GM19372 (cell line): Measurements from ENCODE around the gene CHCHD3.

Experiments
- ATAC-seq: cut with Tn5 transposase; IDR thresholded peaks from one replicate; pipeline ENCODE4 v1.9.1; 2021; ENCODE audit warnings: mild to moderate bottlenecking, low read depth, moderate library complexity; ENCODE audit not compliant: unreplicated experiment

Gene CHCHD3

DNA sequence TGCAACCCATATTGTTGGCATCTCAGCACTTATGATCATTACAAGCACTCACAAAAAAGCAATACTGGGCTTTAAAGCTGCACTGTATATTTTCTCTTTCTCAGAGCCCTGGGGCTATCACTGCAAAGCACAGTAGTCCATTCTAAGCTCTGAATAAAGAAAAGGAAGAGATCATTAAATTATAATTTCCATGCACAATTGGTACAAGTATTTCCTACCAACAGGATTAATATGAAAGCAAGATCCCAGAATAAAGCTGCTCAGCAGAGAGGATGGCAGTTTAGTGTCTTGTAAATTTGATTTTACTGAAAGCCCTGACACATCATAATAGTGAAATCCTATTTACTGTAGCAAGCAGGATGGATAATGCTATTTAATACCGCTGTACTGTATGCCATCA, 205.3 kb downstream of the CHCHD3 start:
- ATAC-seq: no peak

- ATAC-seq: no peak
Measured at GRCh38 chr7:132872034-132872433, 209.9 kb downstream of the CHCHD3 start.

- no peak for ATAC-seq
Measured at GRCh38 chr7:132871419-132871818, 210.5 kb downstream of the CHCHD3 start.

- ATAC-seq: no peak
Measured at GRCh38 chr7:132869166-132869861, 212.6 kb downstream of the CHCHD3 start.

DNA sequence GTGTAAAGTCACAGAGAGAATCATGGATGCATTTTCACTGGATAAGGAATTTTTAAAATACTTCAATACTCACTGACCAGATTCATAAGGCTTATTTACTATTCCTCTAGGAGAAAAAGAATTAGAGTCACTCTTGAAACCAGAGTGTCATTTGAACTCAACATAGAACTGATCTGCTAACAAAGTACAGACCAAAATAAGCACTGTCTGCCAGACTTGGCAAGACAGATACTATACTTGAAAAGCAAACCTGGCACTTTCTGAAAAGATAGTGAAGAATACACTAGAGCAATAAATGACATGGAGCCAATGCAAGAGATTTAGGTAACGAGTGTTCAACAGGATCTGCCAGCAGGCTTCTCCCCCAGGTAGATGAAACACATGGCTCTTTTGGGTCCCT, 215.3 kb downstream of the CHCHD3 start:
- no peak for ATAC-seq

GRCh38 chr7:132866144-132866531, 215.8 kb downstream of the CHCHD3 start:
- no peak for ATAC-seq

DNA sequence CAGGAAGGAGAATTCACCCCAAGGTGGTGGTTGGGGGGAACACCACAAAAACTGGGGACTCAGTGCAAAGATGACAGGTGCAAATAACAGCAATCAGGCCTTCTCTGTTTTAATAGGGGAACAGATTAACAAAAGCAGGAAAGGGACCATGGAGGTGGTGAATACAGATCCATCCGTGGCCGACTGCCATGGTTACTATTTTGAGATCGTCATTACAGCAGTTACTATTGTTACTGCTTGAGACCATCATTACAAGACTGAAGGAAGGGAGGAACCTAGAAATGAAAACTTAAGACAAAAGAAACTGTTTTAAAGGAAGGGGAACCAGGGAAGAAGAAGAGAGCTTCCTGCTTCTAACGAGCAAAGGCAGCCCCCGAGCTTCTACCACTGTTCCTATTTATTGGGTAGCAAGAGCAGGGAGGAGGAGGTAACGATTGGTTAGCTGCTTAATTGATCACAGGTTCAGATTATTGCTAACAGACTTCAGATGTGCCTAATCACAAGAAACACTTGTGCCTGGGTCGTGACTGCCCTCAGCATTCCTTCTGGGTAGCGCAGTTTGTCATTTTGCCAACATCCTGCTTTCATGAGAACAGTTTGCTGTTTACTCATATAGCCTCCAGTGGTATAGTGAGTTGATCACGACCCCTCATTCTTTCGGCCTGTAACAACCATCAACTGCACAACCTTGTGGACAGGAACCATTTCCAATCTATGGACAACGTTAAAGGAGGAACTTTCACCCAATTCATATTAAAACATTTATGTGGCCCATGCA, 216.3 kb downstream of the CHCHD3 start:
- no peak for ATAC-seq

DNA sequence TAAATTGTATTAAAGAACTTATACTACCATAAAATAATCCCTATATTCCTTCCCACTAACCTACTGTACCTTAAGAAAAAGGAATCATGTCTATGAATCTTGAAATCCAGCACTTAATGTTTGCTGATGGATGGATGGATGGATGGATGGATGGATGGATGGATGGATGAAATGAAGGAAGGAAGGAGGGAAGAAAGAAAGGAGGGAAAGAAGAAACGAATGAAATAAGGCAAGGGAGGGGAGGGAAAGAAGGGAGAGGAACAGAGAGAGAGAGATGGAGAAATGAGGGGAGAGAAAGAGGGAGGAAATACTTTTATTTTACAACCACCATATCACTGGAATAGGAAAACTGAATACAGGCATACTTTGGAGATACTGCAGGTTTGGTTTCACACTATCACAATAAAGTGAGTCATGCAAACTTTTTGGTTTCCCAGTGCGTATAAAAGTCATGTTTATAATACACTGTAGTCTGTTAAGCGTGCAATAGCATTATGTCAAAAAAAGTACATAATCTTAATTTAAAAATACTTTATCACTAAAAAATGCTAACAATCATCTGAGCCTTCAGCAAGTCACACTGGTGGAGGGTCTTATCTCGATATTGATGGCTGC, 219.8 kb downstream of the CHCHD3 start:
- no peak for ATAC-seq

DNA sequence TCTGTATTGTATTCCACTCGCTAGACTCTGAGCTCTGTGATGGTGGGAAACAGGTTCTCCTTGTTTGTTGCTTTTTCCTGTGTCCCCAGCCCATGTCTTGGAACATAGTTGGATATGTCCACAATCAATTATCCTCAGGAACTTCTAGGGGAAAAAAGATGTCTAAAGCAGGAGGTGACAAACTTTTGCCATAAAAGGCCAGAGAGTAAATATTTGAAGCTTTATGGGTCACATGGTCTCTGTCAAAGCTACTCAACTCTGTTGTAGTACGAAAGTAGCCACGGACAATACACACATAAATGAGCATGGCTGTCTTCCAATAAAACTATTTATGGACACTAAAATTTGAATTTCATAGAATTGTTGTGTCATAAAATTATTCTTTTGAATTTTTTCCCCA, 220.5 kb downstream of the CHCHD3 start:
- ATAC-seq: no peak

DNA sequence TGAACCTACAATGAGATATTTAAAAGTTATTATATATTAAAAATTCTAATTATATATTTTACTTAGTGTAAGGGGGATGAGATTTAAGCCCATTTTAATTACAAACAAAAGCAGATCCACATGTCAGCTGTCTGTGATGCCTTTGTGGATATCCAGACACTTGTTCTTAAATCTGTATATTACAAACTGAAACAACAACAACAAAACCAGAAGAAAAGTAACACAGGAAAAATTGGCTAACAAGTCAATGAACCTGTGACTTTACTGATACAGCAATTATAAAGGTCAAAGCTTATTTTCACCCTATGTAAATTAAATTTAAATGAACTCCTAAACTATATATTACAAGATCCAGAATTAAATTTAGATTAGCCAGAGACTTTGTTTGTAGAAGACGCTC, 222.7 kb downstream of the CHCHD3 start:
- no peak for ATAC-seq

GRCh38 chr7:132858760-132859159, 223.1 kb downstream of the CHCHD3 start:
- no peak for ATAC-seq

GRCh38 chr7:132858251-132858650, 223.6 kb downstream of the CHCHD3 start:
- ATAC-seq: no peak

- ATAC-seq: no peak
Measured at GRCh38 chr7:132857703-132858102, 224.2 kb downstream of the CHCHD3 start.

- no peak for ATAC-seq
Measured at GRCh38 chr7:132857031-132857430, 224.9 kb downstream of the CHCHD3 start.

- ATAC-seq: no peak
Measured at GRCh38 chr7:132856416-132856815, 225.5 kb downstream of the CHCHD3 start.

DNA sequence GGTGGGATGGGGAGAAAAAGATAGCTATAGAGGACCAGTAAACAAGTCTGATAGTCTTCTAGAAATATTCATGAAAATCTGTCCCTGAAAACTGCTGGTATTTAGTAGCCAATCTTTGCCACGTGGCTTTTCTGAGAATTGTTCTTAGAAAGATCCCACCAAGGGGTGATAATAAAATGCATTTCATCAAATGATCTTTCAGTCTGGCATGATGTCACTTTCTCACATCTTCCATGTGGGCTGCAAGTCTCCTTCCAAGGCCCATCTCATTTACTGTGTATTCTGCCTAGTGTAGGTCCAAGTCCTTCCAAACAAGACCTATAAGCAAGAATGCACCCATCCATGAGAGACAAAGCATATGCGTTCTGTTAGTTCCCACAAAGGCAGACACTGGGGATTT, 226.0 kb downstream of the CHCHD3 start:
- no peak for ATAC-seq

DNA sequence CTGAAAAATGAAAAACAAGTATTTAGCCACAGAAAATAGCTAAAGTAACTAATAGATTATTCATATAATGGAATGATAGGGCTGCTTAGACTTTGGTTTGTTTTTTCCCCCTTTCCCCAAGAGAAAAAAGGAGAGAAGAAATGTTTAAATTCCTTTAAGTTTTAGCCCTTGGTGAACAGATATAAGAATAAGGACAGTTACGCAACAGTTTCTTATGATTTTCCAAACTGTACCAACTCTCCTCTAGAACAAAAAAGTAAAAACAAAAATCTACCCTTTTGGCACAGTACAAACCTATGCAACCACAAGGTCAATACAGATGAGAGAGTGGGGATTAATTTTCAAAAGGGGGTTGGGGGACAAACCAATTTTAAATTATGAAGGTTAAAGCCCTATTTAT, 227.7 kb downstream of the CHCHD3 start:
- no peak for ATAC-seq

GRCh38 chr7:132847376-132847775, 234.5 kb downstream of the CHCHD3 start:
- no peak for ATAC-seq

DNA sequence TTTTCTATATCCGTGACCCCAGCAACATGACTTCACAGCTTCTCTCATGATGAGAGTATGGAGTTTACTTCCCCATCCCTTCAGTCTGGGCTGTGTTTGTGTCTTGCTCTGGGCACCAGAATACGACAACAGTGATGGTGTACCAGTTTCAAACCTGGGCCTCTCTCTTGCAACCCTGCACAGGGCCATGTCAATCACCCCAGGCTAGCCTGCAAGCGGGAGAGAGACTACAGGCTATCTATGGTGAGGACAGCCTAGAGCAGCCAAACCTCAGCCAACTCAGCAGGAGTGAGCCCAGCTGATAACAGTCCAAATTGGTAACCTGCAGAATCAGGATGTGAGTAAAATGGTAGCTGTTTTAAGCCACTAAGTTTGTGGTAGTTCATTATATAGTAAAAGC, 235.8 kb downstream of the CHCHD3 start:
- no peak for ATAC-seq

- ATAC-seq: no peak
Measured at GRCh38 chr7:132842478-132842877, 239.4 kb downstream of the CHCHD3 start.

DNA sequence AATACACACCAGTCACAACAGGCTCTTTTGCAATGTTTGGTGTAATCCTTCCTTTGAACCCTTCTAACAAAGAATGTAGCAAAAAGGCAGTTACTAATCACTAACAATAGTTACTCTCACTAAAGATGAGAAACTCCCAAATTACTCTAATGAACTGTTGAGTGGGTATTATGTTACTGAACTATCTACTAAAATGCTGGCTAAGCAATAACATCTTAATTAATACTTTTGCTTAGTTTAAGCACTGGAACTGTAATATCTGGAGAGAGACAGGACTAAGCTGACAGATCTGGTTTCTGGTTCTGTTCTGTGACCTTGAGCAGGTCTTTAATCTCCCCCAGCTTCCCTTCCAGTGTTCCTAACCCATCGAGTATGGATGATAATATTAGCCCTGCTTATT, 241.7 kb downstream of the CHCHD3 start:
- ATAC-seq: no peak

DNA sequence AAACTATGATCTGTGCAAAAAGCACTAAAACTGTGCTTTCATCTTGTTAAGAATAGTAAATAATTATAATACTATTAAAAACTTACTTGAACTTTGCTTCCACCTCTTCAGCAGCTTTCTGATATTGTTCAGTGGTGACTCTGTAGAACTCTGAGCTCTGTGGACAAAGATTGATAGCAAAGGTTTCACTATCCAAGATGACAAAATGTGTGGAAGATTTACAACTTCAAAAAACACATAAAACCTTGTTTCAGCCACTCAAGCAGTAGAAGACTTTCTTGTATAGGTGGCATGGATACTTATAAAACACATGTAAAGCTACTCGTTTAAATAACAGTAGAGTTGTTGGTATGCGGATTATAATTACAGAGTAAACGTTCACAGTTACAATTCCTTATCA, 243.6 kb downstream of the CHCHD3 start:
- ATAC-seq: no peak
